GM20000 (cell line): ENCODE results near the gene KAZALD1.

Source experiments
- DNase-seq: peaks from one replicate; pipeline ENCODE4 v3.0.0; 2012; ENCODE audit warnings: low spot score
- CTCF ChIP-seq: IDR thresholded peaks from 2 replicates; pipeline ENCODE4 v1.5.1; 2012; ENCODE audit warnings: mild to moderate bottlenecking, control low read depth; ENCODE audit errors: extremely low read depth, missing control alignments

The KAZALD1 gene

GRCh38 chr10:101087965-101088364 is 26.2 kb downstream of the KAZALD1 start:
- DNase-seq = no peak
- no peak for TF ChIP-seq CTCF

GRCh38 chr10:101089520-101090299 is 27.9 kb downstream of the KAZALD1 start:
- DNase-seq = no peak
- no peak for TF ChIP-seq CTCF

GRCh38 chr10:101090597-101090996 is 28.8 kb downstream of the KAZALD1 start:
- DNase-seq = no peak
- no peak for TF ChIP-seq CTCF

GRCh38 chr10:101091546-101092290 is 29.9 kb downstream of the KAZALD1 start:
- DNase-seq = no peak
- no peak for TF ChIP-seq CTCF

GRCh38 chr10:101092881-101093354 is 31.1 kb downstream of the KAZALD1 start:
- DNase-seq = no peak
- TF ChIP-seq CTCF = no peak

GRCh38 chr10:101094121-101094879 is 32.5 kb downstream of the KAZALD1 start:
- no peak for TF ChIP-seq CTCF

More at GRCh38 chr10:101094121-101094879, 32.5 kb downstream of the KAZALD1 start:
- DNase-seq = no peak
